HG02759 (cell line): ENCODE measurements around the gene PRDM16.

Source experiments
- ATAC-seq: cut with Tn5 transposase; IDR thresholded peaks from one replicate; pipeline ENCODE4 v1.9.1; 2021; ENCODE audit warnings: mild to moderate bottlenecking, moderate library complexity; ENCODE audit not compliant: unreplicated experiment

Gene PRDM16

GRCh38 chr1:3289502-3289901, 220.5 kb downstream of the PRDM16 start:
- no peak for ATAC-seq

- ATAC-seq: no peak
These were observed 221.4 kb downstream of the PRDM16 start for GRCh38 chr1:3290438-3290837.

GRCh38 chr1:3290915-3291314, 221.9 kb downstream of the PRDM16 start:
- ATAC-seq: no peak

- ATAC-seq: no peak
These were observed 223.2 kb downstream of the PRDM16 start for GRCh38 chr1:3292051-3292722.

GRCh38 chr1:3292868-3293562, 224.0 kb downstream of the PRDM16 start:
- no peak for ATAC-seq

- no peak for ATAC-seq
These were observed 224.6 kb downstream of the PRDM16 start for GRCh38 chr1:3293563-3294080.

GRCh38 chr1:3294450-3294849, 225.4 kb downstream of the PRDM16 start:
- ATAC-seq: no peak

- no peak for ATAC-seq
These were observed 226.8 kb downstream of the PRDM16 start for GRCh38 chr1:3295846-3296245.

GRCh38 chr1:3296326-3296725, 227.3 kb downstream of the PRDM16 start:
- no peak for ATAC-seq

GRCh38 chr1:3296826-3297225, 227.8 kb downstream of the PRDM16 start:
- no peak for ATAC-seq

- no peak for ATAC-seq
These were observed 228.8 kb downstream of the PRDM16 start for GRCh38 chr1:3297756-3298155.

- ATAC-seq: no peak
These were observed 229.2 kb downstream of the PRDM16 start for GRCh38 chr1:3298197-3298596.

GRCh38 chr1:3304246-3304645, 235.2 kb downstream of the PRDM16 start:
- no peak for ATAC-seq

GRCh38 chr1:3304692-3305091, 235.7 kb downstream of the PRDM16 start:
- no peak for ATAC-seq

GRCh38 chr1:3305156-3305555, 236.2 kb downstream of the PRDM16 start:
- ATAC-seq: no peak

GRCh38 chr1:3306583-3307291, 237.7 kb downstream of the PRDM16 start:
- ATAC-seq: no peak

- ATAC-seq: no peak
These were observed 238.4 kb downstream of the PRDM16 start for GRCh38 chr1:3307359-3307758.

- no peak for ATAC-seq
These were observed 239.1 kb downstream of the PRDM16 start for GRCh38 chr1:3308053-3308452.

GRCh38 chr1:3310718-3311400, 241.9 kb downstream of the PRDM16 start:
- ATAC-seq: no peak

GRCh38 chr1:3311711-3312110, 242.7 kb downstream of the PRDM16 start:
- no peak for ATAC-seq

GRCh38 chr1:3312310-3312897, 243.4 kb downstream of the PRDM16 start:
- ATAC-seq: no peak
